Epithelial cell of umbilical artery (primary cell): ENCODE data around the gene ARMCX5. TPM values are rescaled to one million over a fixed set of nuclear protein-coding genes. Genes with fewer than 3 reads are reported as not detected.

Experiments
- total RNA-seq: library from RNA; depleted of rRNA; stranded (reverse); fragments of >200 nt; gene quantifications from 2 replicates; pipeline ENCODE4 v1.2.3, GENCODE V29; 2014

ARMCX5 gene
- total RNA-seq, result 14.3 and 19.1 TPM in 2 replicates

DNA sequence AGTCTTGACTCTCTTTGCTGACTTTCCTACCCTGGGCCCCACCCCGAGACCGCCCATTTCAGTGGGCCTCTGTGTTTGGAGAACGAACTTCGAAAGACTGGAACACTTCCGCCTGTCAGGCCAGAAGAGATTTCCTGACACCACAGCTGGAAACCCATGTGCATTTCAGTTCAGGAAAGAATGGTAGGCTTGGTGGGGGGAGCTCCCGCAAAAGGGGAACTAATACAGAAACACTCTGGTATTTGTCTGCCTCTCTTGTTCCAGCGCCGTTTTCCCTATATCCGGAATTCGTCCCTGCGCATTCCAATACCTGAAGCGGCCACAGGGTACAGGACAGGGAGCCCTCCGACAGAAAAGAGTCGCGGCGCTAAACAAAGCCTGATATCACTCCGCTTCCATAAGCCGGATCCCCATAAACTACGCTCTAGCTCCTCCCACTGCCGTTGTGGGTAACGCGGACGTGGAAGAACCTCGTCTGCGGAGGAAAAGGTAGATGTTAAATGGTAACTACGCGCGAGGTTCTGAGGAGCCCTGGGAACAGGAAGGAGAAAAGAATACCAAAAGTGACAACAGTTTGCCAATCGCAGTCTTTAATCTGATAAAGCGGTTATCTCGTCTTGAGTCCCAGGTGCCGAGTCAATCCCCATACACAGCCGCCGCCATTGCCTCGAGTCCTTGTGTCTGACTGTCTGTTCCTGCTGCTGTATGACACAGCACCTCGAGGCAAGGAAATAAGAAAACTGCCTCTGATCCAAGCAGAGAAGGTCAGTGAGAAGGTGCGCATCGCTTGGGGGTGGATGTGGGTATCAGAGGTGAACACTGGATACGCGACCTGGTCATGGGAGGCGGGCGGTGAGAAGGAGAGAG is at the start of gene ARMCX5:
ARMCX5 (plus strand) TSS at position 432 of the 867 bp plus-strand sequence. CDS start 2,627 bp downstream, outside the sequence.

DNA sequence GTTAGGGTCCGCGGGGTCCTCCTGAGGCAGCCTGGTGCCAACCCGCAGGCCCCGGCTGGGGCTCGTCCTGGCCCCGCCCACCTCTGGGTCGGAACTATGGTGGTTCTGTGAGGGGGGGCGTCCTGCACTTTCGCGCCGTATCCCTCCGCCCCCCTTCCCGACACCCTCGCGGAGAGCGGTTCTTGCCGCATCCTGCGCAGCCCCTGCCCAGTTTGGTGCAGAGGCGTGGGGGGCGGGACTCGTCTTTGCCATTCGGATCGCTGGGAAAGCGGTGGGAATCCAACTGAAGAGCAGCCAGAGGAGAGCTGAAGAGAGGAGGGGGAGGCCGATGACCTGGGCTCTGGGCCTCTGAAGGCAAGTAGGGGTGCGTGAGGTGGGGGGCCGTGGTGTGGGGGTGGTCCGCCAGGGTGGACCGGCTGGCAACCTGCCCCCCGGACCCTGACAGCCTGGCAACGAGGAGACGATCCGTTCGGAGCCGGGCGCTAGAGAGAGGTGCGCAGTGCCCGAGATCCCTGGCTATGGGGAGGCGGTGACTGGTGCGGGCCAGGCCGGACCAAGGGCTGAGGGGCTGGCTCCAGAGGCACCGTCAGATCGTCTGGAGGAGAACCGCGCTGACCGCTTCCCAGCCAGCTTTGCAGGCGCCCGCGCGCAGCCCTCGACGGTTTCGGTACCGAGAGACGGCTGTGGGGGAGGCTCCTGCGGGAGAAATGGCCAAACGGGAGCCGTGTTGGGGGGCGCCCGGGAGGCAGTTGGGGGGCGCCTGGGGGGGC is 52.1 kb downstream of the ARMCX5 start, which contains the start of gene GPRASP1:
GPRASP1 (plus strand) TSS at position 242 of the 770 bp plus-strand sequence. CDS start 2,431 bp downstream, outside the sequence.

Other genes starting within 250 kb of the ARMCX5 start
- gene NXF2B, start 159.5 kb upstream of the ARMCX5 start, total RNA-seq, result not detected in 2 replicates
- gene TCP11X2, start 127.7 kb upstream of the ARMCX5 start, total RNA-seq, result not detected in 2 replicates
- 4.1 and 15.9 TPM in 2 replicates for gene TMSB15A, start 82.8 kb upstream of the ARMCX5 start, total RNA-seq
- 0.65 and 1.5 TPM in 2 replicates for gene GPRASP1, start 52.0 kb downstream of the ARMCX5 start, total RNA-seq
- gene GPRASP2, start 112.9 kb downstream of the ARMCX5 start, total RNA-seq, result 15.6 and 17.9 TPM in 2 replicates
- gene GPRASP3, start 121.2 kb downstream of the ARMCX5 start, total RNA-seq, result 4.9 and 11.6 TPM in 2 replicates